K562 (cell line): Measurements from ENCODE around the gene ARHGAP29.

Source experiments
- ARID1B ChIP-seq: fragments of 450-650 bp; IDR thresholded peaks from 2 replicates; pipeline ENCODE4 v1.6.1; 2016; ENCODE audit warnings: antibody characterized with exemption, mild to moderate bottlenecking, inconsistent platforms
- BMI1 ChIP-seq: fragments of 150-350 bp; IDR thresholded peaks from 2 replicates; pipeline ENCODE4 v1.6.1; 2014; ENCODE audit warnings: low read length
- FOS ChIP-seq: IDR thresholded peaks from 3 replicates; pipeline ENCODE4 v1.6.1; 2011; ENCODE audit not compliant: insufficient read length; ENCODE audit errors: extremely low read depth
- MAFG ChIP-seq: fragments of 450-650 bp; conservative IDR thresholded peaks from 2 replicates; pipeline ENCODE4 v1.6.1; 2016; ENCODE audit warnings: missing genetic modification characterization, missing compliant biosample characterization
- MAX ChIP-seq: sonication (generic); formaldehyde crosslinking; IDR thresholded peaks from 2 replicates; pipeline ENCODE4 v1.9.0; 2022; ENCODE audit warnings: mild to moderate bottlenecking, missing genetic modification reagents
- MTA1 ChIP-seq: fragments of 450-650 bp; IDR thresholded peaks from 2 replicates; pipeline ENCODE4 v1.6.1; 2017; ENCODE audit warnings: borderline replicate concordance
- MYNN ChIP-seq, 2 experiments: sonication (generic); formaldehyde crosslinking in 1 of 2; IDR thresholded peaks; 2 replicates each; pipeline versions ENCODE4 v1.5.0 to v1.6.1; 2016 to 2020; ENCODE audit warnings: antibody characterized with exemption in 1 of 2, missing genetic modification reagents in 1 of 2
- PTBP1 ChIP-seq: fragments of 200-400 bp; formaldehyde crosslinking; IDR thresholded peaks from 2 replicates; pipeline ENCODE4 v1.6.1; 2017; ENCODE audit warnings: low read depth, low read length
- SIN3A ChIP-seq, 2 experiments: fragments of 150-350 bp in 1 of 2; IDR thresholded peaks; 2 replicates each; pipeline ENCODE4 v1.6.1; 2011 to 2016; ENCODE audit warnings: borderline replicate concordance in 2 of 2, low read depth in 2 of 2, low read length in 2 of 2, mild to moderate bottlenecking in 2 of 2, moderate library complexity in 2 of 2; ENCODE audit not compliant: control insufficient read depth in 1 of 2
- SMAD2 ChIP-seq: fragments of 150-350 bp; IDR thresholded peaks from 2 replicates; pipeline ENCODE4 v1.6.1; 2014; ENCODE audit warnings: low read depth, mild to moderate bottlenecking, low read length
- TAF1 ChIP-seq: IDR thresholded peaks from 2 replicates; pipeline ENCODE4 v1.6.1; 2011; ENCODE audit warnings: mild to moderate bottlenecking, low read length, moderate library complexity; ENCODE audit not compliant: insufficient read depth, control insufficient read depth, severe bottlenecking; ENCODE audit errors: extremely low read depth
- TOE1 ChIP-seq, 2 experiments: fragments of 450-650 bp in 1 of 2; sonication (generic) in 1 of 2; formaldehyde crosslinking in 1 of 2; IDR thresholded peaks; 2 replicates each; pipeline versions ENCODE4 v1.7.1 to v1.8.0; 2016 to 2022; ENCODE audit warnings: borderline replicate concordance in 2 of 2, mild to moderate bottlenecking in 2 of 2, antibody characterized with exemption in 1 of 2, inconsistent platforms in 1 of 2, low read depth in 1 of 2, missing genetic modification reagents in 1 of 2, moderate library complexity in 1 of 2
- ZBTB49 ChIP-seq: sonication (generic); formaldehyde crosslinking; IDR thresholded peaks from 2 replicates; pipeline ENCODE4 v1.8.0; 2022; ENCODE audit warnings: missing genetic modification reagents, mild to moderate bottlenecking, borderline replicate concordance
- ZFX ChIP-seq: sonication (generic); formaldehyde crosslinking; IDR thresholded peaks from 2 replicates; pipeline ENCODE4 v1.8.0; 2022; ENCODE audit warnings: mild to moderate bottlenecking, missing genetic modification reagents, moderate library complexity

DNA sequence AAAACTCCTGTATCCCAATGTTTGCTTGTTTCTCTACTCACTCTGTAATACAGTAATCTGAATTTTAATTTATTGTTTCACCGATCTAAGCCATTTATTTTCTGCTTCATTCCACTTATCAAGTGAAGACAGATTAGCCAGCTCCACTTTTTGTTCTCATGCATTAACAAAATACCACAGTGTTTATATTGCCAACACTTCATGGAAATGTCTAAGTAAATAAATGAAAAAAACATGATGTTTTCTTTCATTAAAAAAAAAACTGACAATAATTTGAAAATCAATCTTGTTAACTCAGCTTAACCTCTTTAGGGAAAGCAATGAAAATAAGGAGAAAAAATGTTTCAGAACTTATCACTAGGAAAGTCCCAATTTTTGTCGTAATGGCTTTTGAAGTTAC, 11.5 kb downstream of the ARHGAP29 start:
- TF ChIP-seq MYNN (IDR thresholded peaks at IDR 0.05) (no peak), MYNN (CRISPR knock-in tag; IDR thresholded peaks at IDR 0.05) (no peak), MAFG (no peak), FOS (no peak), SMAD2 (no peak), MAX (no peak), ZBTB49 (CRISPR knock-in tag) (no peak), PTBP1 (no peak), BMI1 (no peak), TAF1 (no peak), MTA1 (no peak), SIN3A (IDR thresholded peaks at IDR 0.05; ENCODE audit: borderline replicate concordance in 2 of 2, control insufficient read depth in 1 of 2, low read depth in 2 of 2, low read length in 2 of 2) (no peak), ARID1B (no peak), TOE1 (IDR thresholded peaks at IDR 0.05; ENCODE audit: borderline replicate concordance) (no peak), TOE1 (CRISPR knock-in tag; IDR thresholded peaks at IDR 0.05; ENCODE audit: borderline replicate concordance, low read depth) (no peak), ZFX (no peak)
